SK-N-MC (cell line): ENCODE data around the gene MOB3A.

Experiments used
- EZH2 ChIP-seq: fragments of 200-600 bp; sonication (generic); IDR thresholded peaks from one replicate; pipeline ENCODE4 v1.6.1; 2017; ENCODE audit warnings: antibody characterized with exemption
- POLR2AphosphoS5 ChIP-seq: IDR thresholded peaks from 2 replicates; pipeline ENCODE4 v1.6.1; 2012; ENCODE audit warnings: mild to moderate bottlenecking, low read depth, low read length, borderline replicate concordance

DNA sequence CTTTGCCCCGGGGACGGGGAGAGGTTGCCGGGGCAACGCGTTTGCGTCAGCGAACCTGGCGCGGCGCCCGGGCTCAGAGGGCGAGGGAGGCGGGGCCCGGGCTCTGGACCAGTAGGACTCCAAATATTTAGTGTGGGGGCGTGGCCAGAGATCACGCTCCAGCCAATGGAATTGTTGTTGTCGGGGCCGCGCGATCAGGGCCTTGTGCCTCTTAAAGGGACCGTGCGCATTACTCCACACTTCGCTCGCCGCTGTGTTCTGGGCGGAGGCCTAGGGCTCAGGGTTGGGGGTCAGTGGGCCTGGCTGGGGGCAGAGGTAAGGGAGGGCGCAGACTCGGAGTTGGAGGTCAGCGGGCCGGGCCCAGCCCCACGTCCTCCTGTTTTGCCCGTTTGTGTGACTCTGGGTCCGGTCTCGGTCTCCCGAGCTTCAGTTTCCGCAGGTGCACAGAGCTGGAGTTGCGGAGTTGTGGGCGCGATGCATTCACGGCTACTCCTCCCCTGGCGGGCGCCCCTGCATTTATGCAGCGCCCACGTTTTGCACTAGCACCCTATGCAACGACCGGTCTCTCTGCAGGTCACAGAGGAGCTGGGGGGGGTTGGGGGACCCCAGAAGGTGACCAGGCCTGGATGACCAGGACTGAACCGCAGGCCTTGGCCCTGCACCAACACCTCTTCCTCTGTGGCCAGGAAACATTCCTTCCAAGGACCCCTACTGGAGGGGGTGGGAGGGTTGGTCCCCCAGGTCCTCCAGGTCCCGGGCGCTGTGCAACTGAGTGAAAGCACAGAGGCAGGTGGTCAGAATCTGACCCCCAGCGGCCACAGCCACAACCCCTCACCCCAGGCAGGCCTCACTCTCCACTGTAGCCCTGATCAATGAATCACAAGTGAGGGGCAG is 34.4 kb downstream of the MOB3A start:
- TF ChIP-seq EZH2 (no peak), POLR2AphosphoS5 (peak; percentile 90)
